RPMI8226 (cell line): ENCODE results near the gene OPHN1.

ENCODE experiments used
- DNase-seq: peaks from one replicate; pipeline ENCODE4 v3.0.0-alpha.2; 2015

Gene OPHN1

GRCh38 chrX:68048774-68049173 is 384.5 kb downstream of the OPHN1 start:
- no peak for DNase-seq

GRCh38 chrX:68045008-68045577 is 388.2 kb downstream of the OPHN1 start:
- DNase-seq: no peak

- DNase-seq: peak; percentile 36
Measured at GRCh38 chrX:68043713-68044438, 389.4 kb downstream of the OPHN1 start.

- no peak for DNase-seq
Measured at GRCh38 chrX:68041110-68041509, 392.2 kb downstream of the OPHN1 start.

DNA sequence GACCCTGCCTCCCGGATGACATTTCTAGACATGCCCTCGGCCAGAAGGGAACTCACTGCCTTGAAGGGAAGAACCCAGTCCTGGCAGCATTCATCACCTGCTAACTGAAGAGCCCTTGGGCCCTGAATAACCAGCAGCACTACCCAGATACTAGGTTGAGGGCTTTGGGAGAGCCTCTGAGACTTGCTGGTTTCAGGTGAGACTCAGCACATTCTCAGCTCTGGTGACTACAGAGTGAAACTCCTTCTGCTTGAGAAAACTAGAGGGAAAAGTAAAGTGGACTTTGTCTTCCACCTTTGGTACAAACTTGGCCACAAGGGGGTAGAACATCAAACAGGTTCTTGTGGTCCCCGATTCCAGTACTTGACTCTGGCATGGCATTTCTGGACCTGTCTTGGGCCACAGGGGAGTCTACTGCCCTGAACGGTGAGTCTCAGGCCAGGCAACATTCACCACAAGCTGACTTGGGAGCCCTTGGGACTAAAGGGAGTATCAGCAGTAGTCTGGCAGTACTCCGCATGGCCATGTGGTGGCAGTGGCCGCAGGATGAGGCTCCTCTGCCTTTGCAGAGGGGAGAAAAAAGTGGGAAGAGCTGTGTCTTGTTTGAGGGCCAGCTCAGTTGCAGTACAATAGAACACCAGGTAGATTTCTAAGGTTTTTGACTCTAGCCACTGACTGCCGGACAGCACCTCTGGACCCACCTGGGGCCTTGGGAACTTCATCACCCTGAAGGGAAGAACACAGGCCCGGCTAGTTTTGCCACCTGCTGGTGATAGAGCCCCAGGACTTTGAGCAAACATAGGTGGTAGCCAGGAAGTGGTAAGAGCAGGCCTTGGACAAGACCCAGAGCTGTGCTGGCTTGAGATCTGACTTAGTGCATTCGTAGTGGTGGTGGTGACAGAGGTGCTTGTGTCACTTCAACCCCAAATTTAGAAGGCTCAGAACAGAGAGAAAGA is 414.8 kb downstream of the OPHN1 start:
- DNase-seq: peak; percentile 34

DNA sequence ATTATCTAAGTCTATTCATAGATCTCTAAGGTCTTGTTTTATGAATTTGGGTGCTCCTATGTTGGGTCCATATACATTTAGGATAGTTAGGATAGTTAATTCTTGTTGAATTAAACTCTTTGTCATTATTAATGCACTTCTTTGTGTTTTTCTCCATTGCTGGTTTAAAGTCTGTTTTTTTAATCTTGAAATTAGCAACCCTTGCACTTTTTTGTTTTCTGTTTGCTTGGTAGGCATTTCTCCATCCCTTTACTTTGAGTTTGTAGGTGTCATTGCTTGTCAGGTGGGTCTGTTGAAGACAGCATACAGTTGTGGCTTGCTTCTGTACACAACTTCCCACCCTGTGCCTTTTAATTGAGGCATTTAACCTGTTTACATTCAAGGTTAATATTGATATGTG is 434.8 kb downstream of the OPHN1 start:
- DNase-seq: no peak
